Stimulated activated CD8-positive, alpha-beta memory T cell treated with anti-CD3 and anti-CD28 coated beads, Interleukin-4, amount 100 ng/mL, for 1 hour (primary cell): ENCODE measurements around the gene STX8.

Experiments used
- DNase-seq, 2 donors: peaks; one replicate each; pipeline ENCODE4 v3.0.0-alpha.2; 2020; ENCODE audit warnings: low read depth in 2 of 2, low spot score in 1 of 2

Gene STX8

GRCh38 chr17:9444687-9445086, 130.9 kb downstream of the STX8 start:
- DNase-seq: no peak

GRCh38 chr17:9443811-9444210, 131.8 kb downstream of the STX8 start:
- DNase-seq: no peak

DNA sequence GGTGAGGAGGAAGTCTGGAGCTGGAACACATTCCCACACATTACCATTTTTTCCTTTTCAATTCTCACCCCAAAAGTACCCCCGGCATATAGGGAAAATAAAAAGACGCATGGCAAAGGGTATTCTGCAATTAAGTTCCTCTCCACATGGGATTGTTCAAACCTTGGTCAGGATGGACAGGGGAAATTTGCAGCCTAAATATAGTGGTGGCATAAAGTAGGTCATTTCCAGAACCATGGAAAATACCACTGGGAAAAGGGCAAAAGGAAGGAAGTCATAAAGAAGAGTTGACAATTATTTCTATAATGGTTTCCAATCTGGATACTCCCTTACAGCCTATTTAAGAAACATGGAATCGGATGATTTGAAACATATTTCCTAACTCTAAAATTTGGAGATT, 135.8 kb downstream of the STX8 start:
- no peak for DNase-seq

DNA sequence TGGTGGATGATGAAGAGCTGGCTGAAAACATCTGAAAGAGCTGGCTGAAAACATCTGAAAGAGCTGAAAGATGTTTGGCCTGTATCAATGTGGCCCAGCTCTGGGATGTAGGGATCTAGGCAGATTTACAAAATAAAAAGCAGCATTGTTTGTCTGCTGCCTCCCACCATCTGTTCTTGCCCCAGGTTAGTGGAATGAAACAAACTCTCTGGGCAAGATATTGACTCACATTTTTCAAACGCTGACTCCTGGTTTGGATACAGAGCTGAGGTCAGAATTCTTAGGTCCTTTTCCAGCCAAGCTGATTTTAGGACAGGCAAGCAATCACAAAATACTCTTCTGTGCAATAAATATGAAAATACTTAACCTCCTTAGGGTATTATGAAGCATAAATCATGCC, 139.0 kb downstream of the STX8 start:
- DNase-seq: no peak

DNA sequence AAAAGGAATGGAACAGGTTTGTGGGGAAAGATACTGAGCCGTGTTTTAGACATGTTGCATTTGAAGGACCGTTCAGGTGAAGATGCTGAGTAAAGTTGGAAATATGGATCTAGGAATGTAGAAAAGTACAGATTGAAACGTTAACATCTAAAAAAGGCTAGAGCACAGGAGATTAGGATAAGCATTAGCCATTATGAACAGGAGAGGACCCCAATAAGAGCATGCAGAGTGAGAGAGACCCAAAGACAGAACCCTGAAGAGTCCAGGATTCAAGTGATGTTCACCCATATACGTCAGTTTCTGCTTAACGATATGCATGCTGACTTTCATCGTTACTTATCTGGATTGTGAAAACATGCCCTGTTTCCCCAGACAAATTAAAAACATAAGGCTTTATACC, 140.5 kb downstream of the STX8 start:
- no peak for DNase-seq

GRCh38 chr17:9434642-9435057, 141.0 kb downstream of the STX8 start:
- DNase-seq: no peak

GRCh38 chr17:9432934-9433421, 142.6 kb downstream of the STX8 start:
- DNase-seq: no peak

DNA sequence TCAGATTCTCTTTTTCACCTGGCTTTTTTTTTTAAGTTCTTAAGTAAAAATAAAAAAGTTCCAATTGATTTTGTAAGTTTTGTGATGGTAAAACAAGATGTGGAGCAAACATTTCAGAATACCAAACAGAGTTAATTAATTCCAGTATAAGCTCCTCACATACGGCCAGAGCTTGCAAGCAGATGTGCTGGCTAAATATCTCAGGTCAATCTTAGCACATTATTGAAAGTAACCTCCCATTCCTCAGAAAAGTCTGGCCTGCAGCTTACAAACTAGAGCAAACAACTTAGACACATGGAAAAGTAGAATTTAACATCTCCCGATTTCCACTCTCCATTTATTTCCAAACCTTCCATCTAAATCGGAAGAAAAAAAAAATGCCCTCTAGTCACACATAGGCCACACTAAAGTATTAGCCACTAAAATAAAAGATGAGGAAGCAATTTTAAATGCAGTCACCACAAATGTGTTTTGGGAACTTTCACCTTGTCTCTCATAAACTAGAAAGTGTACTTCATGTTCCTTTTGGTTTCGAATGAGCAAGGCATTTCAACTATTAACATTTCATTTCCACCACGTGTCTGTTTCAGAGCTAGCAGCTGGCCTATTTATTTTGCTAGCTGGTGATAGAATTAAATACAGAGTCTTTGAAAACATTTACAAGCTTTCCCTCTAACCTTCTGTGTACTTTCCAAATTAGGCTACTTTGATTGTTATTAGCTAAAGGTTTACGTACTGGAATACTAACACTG, 143.3 kb downstream of the STX8 start:
- DNase-seq: no peak

DNA sequence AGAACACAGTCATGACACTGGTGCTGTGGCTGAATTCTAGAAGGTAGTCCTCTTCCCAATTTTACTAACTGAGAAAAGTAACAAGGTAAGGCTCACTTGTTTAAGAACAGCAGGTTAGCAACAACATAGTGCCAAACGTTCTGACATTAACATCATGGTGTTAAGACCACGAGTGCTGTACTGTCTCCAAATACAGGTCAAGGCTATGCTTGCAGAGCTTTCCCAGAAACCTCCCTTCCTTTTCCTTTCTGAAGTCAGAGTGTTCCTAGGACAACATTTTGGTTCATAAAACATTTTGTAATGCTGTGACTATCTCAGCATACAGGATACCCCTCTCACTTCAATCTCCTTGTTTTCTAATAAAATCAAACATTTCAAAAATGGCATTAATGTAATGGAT, 144.0 kb downstream of the STX8 start:
- DNase-seq: no peak

DNA sequence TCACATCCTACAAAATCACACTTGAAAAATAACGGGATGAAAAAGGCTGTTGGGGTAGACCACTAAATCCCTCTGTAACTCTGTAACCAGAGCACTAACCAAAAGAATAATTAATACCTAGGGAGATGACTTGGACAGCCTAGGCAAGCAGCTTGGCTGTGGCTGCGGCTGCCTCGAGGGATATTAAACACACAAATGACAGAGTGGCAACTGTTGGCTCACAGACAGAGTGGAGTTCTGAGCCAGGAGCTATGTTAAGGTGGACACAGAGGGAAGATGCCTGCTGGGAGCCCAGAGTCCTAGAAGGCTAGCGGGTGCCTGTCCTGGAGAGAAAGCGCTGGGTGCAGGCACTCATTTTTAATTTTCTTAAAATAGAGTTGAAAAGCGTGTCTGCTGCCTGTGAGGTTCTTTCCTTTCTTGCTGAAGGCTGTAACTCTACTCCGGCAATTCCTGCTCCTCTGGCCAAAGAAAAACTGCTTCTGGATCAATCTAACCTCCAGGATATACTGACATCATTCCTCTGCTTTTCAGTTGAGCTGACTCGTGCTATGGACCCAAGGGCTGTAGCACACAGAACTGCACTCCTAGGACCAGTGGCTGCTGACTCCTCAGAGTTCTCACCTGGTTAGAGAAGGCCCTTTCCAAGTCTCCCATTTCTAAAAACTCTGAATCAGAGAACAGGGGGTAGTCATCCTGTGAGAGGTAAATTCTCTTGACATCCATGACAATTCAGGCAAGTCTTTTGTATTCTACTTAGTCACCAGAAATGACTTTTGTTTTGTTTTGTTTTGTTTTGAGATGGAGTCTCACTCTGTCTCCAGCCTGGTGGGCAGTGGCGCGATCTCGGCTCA, 147.9 kb downstream of the STX8 start:
- DNase-seq: no peak

- DNase-seq: no peak
These were observed 151.5 kb downstream of the STX8 start for GRCh38 chr17:9424071-9424640.

DNA sequence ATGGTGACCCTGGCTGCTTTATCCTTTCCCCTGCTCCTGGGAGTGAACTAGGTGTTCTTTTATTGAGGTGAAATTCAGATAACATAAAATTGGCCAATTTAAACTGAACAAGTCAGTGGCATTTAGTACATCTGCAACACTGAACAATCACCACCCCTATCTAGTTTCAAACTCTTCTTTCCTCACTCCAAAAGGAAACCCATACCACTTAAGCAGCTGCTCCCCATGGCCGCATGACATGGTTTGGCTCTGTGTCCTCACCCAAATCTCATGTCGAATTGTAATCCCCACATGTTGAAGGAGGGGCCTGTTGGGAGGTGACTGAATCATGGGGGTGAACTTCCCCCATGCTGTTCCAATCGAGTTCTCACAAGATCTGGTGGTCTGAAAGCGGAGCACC, 154.1 kb downstream of the STX8 start:
- no peak for DNase-seq

DNA sequence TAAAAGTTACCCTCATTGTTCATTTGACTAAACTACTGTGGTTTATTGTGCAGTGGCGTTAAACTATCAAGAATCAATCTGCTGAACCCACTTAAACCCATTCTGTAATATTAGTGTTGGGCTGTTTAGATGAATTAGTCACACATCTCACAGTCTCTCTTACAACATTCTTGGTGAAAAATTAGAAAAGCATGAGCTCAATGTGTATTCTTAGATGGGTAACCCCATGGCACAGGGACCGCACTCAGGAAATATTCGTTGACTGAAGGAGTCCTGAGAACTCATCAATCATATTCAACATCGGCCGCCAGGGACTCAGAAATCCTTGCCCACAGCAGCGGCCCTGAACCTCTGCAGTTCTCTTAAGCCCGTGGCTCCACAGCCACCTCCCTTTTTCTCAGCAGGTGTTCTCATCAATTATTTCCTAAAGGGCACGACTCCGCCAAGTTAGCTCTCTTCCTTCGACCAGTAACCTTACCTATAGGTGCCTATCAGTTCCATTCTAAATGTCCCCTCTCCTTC, 155.6 kb downstream of the STX8 start:
- DNase-seq: no peak

DNA sequence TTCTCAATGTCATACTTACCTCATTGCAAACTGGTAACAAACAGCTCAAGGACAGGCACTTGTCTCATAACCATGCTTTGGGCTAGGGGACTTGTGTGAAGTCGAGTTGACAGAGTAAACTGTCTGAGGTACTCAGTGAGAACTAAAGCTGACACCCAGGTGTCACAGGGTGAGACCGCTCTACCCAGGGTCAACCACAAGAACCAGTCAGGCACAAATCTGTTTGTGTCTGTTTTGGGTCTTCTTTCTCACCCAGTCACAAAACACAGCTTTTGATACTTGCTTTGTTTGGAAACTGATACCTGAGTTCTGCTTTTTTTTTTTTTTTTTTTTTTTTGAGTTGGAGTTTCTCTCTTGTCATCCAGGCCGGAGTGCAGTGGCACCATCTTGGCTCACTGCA, 161.1 kb downstream of the STX8 start:
- DNase-seq: no peak

GRCh38 chr17:9410737-9411136, 164.9 kb downstream of the STX8 start:
- no peak for DNase-seq

DNA sequence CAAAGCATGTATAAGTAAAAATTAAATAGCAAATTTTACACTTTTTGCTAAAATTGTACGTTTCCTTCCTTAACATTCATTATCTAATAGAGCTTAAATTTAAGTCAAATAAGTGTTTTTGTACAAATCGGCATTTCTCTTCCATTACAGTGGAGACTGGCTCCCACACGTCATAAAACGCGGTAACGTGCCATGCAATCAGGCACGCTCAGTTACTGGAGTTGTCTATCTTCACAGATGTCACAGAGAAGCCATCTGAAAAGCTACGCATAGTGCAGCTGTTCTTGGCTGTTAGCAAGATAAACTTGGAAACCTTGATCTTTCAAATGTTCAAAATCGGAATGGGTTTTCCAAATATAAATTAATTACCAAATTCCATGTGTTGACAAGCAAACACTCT, 165.3 kb downstream of the STX8 start:
- no peak for DNase-seq

GRCh38 chr17:9409878-9410277, 165.7 kb downstream of the STX8 start:
- no peak for DNase-seq

- DNase-seq: no peak
These were observed 166.5 kb downstream of the STX8 start for GRCh38 chr17:9408868-9409829.

DNA sequence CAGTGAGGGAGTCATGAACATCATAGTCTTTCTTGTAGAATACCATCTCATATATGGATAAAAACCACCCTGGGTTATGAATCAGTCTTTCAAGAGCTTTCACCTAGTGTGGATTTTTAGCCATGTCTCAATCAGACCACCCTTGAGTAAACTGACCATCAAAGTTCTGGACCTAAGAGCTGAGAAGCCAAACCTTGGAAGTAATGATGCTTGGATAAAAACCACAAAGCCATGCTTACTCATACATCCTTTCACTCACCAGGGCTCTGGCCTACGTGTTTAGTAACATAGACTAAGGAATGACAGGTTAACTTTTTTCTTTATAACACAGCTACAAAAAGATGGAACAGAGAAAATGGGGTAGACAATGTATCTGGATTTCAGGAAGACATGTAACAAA, 167.2 kb downstream of the STX8 start:
- DNase-seq: no peak

DNA sequence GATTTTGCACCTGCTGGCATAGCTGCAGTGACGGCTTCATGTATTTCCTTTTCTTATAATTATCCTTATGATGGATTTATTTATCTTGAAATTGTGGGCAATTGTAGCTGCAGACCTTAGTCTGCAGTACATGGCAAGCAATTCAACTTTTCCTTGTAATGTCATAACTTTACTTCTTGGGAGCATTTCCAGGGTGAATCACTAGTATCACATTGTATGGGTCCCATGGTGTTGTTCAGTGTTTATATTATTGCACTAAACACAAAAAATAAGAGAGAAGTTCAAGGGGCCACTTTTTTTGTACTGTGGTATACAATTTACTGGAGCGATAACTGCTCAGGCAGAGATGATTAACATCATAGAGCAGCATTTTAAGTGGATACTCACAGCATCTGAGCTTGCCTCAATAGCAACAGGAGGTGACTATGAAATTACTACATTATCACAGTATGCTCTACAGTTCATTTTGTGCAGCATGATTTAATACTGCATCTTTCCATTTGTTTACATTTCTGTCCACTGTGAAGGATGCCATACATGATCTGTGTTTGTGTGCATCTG, 169.5 kb downstream of the STX8 start:
- no peak for DNase-seq
